SHP77 treated with DMSO at 0.1 percent for 48 hours (cell line): ENCODE results near the gene APOL1.

Source experiments
- DNase-seq: peaks from one replicate; lab custom pipeline; 2025; lab: John Stamatoyannopoulos, UW

Gene APOL1

DNA sequence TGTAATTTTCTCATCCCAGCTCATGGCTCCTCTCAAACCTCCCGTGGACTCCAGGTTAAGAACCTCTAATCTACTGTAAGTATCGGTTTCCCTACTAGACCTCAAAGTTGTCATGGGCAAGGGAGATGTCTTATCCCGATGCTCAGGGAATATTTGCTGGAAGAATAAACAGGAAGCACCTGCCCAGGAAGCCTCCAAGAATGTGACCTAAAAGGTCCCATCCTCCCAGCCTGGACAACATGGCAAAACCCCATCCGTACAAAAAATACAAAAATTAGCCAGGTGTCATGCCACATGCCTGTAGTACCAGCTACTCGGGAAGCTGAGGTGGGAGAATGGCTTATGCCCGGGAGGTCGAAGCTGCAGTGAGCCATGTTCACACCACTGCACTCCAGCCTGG, 62.4 kb downstream of the APOL1 start:
- no peak for DNase-seq

DNA sequence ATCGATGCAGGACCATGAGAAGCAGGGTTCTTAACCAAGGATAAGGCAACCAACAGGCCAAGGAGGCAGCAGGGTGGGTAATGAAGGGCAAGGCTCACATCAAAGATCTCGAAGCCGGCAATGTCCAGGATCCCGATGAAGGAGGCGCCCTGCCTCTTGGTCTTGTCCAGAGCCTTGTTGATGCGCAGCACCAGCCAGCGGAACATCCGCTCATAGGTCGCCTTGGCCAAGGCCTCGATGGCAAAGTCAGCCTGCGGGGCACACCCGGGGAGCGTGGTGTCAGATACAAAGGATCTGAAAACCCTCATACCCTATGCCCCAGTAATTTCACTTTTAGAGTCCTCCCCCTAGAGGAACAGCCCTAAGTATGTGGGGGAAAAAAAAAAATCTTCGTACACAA, 63.5 kb downstream of the APOL1 start:
- no peak for DNase-seq
